Measurements from ENCODE around the gene RPL9. TPM values are rescaled to one million over a fixed set of nuclear protein-coding genes. Genes with fewer than 3 reads are reported as not detected.

The RPL9 gene
- total RNA-seq, 4 donors from 2014 or later, result 2,242 to 7,905 (median 4,182) TPM

- TF ChIP-seq CTCF (IDR thresholded peaks at IDR 0.05), result peak in 3 of 6 experiments; percentile 21 to 42 (median 23)
- no peak for TF ChIP-seq POLR2A (IDR thresholded peaks at IDR 0.05)
- H3K27ac ChIP-seq, result peak overlapping the region; percentile 18 to 87 (median 67)
- no peaks in the 10 kb centered on the region for H3K27me3 ChIP-seq
- peak; percentile 16 for DNase-seq
- peaks cover 4 to 25% (median 8%) of the 10 kb centered on the region in 3 donors for H3K4me1 ChIP-seq
- peaks cover 0 to 20% (median 6%) of the 10 kb centered on the region in 3 donors for H3K36me3 ChIP-seq
- intact Hi-C loops (cut with DNase I), result no loop called here
- WGBS, 2 donors, result 1 to 13% methylated on average over 6 to 37 of the region's 61 CpGs
- peak overlapping the region; percentile 39 to 64 (median 54) for H3K4me3 ChIP-seq
- H3K9me3 ChIP-seq, result no peaks in the 10 kb centered on the region
Measured at GRCh38 chr4:39446842-39447573, 11.7 kb downstream of the RPL9 start.

- no peaks in the 10 kb centered on the region for H3K9me3 ChIP-seq
- H3K27ac ChIP-seq, result peak overlapping the region; percentile 18 to 87 (median 67)
- TF ChIP-seq CTCF (IDR thresholded peaks at IDR 0.05) (no peak), POLR2A (IDR thresholded peaks at IDR 0.05) (no peak)
- no peaks in the 10 kb centered on the region for H3K27me3 ChIP-seq
- DNase-seq, result no peak
- peaks cover 4 to 25% (median 8%) of the 10 kb centered on the region in 3 donors for H3K4me1 ChIP-seq
- H3K36me3 ChIP-seq, result peaks cover 0 to 15% (median under 1%) of the 10 kb centered on the region in 3 donors
- H3K4me3 ChIP-seq, result peak overlapping the region; percentile 39 to 64 (median 54)
- intact Hi-C loops (cut with DNase I), result no loop called here
- 97 to 98% methylated on average over 6 to 9 of the region's 20 CpGs for WGBS, 2 donors
Measured at GRCh38 chr4:39446483-39446841, 12.3 kb downstream of the RPL9 start.

- TF ChIP-seq CTCF (IDR thresholded peaks at IDR 0.05), result no peak
- intact Hi-C loops (cut with DNase I), result no loop called here
- DNase-seq, result no peak
Measured at GRCh38 chr4:39442998-39443397, 15.7 kb downstream of the RPL9 start.

GRCh38 chr4:39441593-39441992 is 17.1 kb downstream of the RPL9 start:
- Histone ChIP-seq H3K4me3 (no peak overlapping the region), H3K9me3 (no peaks in the 10 kb centered on the region), H3K27ac (no peak overlapping the region), H3K36me3 (no peaks in the 10 kb centered on the region), H3K27me3 (no peaks in the 10 kb centered on the region), H3K4me1 (peaks cover 0 to 11% (median 1%) of the 10 kb centered on the region in 3 donors)
- 62 to 77% methylated on average over 2 of the region's 2 CpGs for WGBS, 2 donors
- no peak for DNase-seq
- intact Hi-C loops (cut with DNase I), result no loop called here
- TF ChIP-seq CTCF (IDR thresholded peaks at IDR 0.05) (no peak), POLR2A (IDR thresholded peaks at IDR 0.05) (no peak)

More at GRCh38 chr4:39442998-39443397, 15.7 kb downstream of the RPL9 start:
- Histone ChIP-seq H3K27ac (no peak overlapping the region), H3K4me1 (peaks cover 4 to 25% (median 8%) of the 10 kb centered on the region in 3 donors), H3K4me3 (no peak overlapping the region), H3K27me3 (no peaks in the 10 kb centered on the region), H3K9me3 (no peaks in the 10 kb centered on the region), H3K36me3 (no peaks in the 10 kb centered on the region)
- WGBS, 2 donors, result 61 to 75% methylated on average over 4 of the region's 4 CpGs

- 40 to 65% methylated on average over 4 to 7 of the region's 7 CpGs for whole genome bisulfite sequencing, 2 donors
- DNase-seq, result no peak
- Histone ChIP-seq H3K27ac (no peak overlapping the region), H3K9me3 (no peaks in the 10 kb centered on the region), H3K27me3 (no peaks in the 10 kb centered on the region), H3K4me3 (no peak overlapping the region), H3K36me3 (no peaks in the 10 kb centered on the region), H3K4me1 (no peaks in the 10 kb centered on the region)
- TF ChIP-seq CTCF (IDR thresholded peaks at IDR 0.05), result no peak
- no peak for TF ChIP-seq POLR2A (IDR thresholded peaks at IDR 0.05)
- intact Hi-C loops (cut with DNase I), result no loop called here
Measured at GRCh38 chr4:39435659-39436563, 22.8 kb downstream of the RPL9 start.

Data from esophagus squamous epithelium (tissue), 5 donors.